BLaER1 treated with 17β-estradiol and CSF1 and Interleukin-3, amounts not matched to agents 10 nM and 100 nM (cell line): ENCODE results near the gene NNAT.
"Not testable (repeated sequence)": the region's sequence is repeated elsewhere in the genome, so short reads cannot be mapped to it uniquely, and the experiment has no call there.

ENCODE experiments used
- H3K27ac ChIP-seq, 11 experiments: shearing (Covaris generic); formaldehyde crosslinking; 2 replicates each; pipeline ENCODE4 v1.8.1; 2022
- H3K27me3 ChIP-seq, 11 experiments: shearing (Covaris generic); formaldehyde crosslinking; 2 replicates each; pipeline ENCODE4 v1.8.1; 2022
- H3K36me3 ChIP-seq, 11 experiments: shearing (Covaris generic); formaldehyde crosslinking; 2 replicates each; pipeline ENCODE4 v1.8.1; 2022
- H3K4me1 ChIP-seq, 10 experiments: shearing (Covaris generic); formaldehyde crosslinking; 2 replicates each; pipeline ENCODE4 v1.8.1; 2022
- H3K4me2 ChIP-seq, 11 experiments: shearing (Covaris generic); formaldehyde crosslinking; 2 replicates each; pipeline ENCODE4 v1.8.1; 2022
- H3K4me3 ChIP-seq, 10 experiments: shearing (Covaris generic); formaldehyde crosslinking; 2 replicates each; pipeline ENCODE4 v1.8.1; 2022
- H3K9ac ChIP-seq, 11 experiments: shearing (Covaris generic); formaldehyde crosslinking; 2 replicates each; pipeline ENCODE4 v1.8.1; 2022
- H3K9me3 ChIP-seq, 11 experiments: shearing (Covaris generic); formaldehyde crosslinking; replicated peaks in 1 of 11; 2 replicates each; pipeline ENCODE4 v1.8.1; 2022
- H4K20me1 ChIP-seq, 11 experiments: shearing (Covaris generic); formaldehyde crosslinking; 2 replicates each; pipeline ENCODE4 v1.8.1; 2022
- Cebpa-rat ChIP-seq, 11 experiments: shearing (Covaris generic); IDR thresholded peaks; 2 replicates each; pipeline ENCODE4 v1.8.1; 2022

The NNAT gene

DNA sequence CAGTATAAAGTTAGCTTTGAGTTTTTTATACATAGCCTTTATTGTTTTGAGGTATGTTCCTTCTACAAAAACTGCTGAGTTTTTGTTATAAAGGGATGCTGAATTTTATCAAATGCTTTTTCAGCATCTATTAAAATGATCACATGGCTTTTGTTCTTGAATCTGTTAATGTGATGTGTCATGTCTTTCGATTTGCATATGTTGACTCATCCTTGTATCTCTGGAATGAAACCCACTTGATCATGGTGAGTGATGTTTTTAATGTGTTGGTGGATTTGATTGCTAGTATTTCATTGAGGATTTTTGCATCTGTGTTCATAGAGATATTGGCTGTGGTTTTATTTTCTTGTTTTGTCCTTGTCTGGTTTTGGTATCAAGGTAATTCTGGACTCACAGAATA, 31.4 kb downstream of the NNAT start:
- TF ChIP-seq Cebpa-rat (IDR thresholded peaks at IDR 0.05), result no peak
- no peaks in the 10 kb centered on the region for H3K36me3 ChIP-seq
- H3K27me3 ChIP-seq, result no peaks in the 10 kb centered on the region
- no peak overlapping the region for H3K27ac ChIP-seq
- H3K9ac ChIP-seq, result no peak overlapping the region
- no peaks in the 10 kb centered on the region for H3K9me3 ChIP-seq
- peak overlapping the region in 2 of 11 experiments; percentile 0 to 39; a peak in 3 of 22 replicates for H3K4me2 ChIP-seq
- peaks cover 0 to 10% (median 0%) of the 10 kb centered on the region in 10 experiments; a peak in 5 of 20 replicates for H3K4me1 ChIP-seq
- no peak overlapping the region for H3K4me3 ChIP-seq
- H4K20me1 ChIP-seq, result no peaks in the 10 kb centered on the region; a peak in 1 of 22 replicates

DNA sequence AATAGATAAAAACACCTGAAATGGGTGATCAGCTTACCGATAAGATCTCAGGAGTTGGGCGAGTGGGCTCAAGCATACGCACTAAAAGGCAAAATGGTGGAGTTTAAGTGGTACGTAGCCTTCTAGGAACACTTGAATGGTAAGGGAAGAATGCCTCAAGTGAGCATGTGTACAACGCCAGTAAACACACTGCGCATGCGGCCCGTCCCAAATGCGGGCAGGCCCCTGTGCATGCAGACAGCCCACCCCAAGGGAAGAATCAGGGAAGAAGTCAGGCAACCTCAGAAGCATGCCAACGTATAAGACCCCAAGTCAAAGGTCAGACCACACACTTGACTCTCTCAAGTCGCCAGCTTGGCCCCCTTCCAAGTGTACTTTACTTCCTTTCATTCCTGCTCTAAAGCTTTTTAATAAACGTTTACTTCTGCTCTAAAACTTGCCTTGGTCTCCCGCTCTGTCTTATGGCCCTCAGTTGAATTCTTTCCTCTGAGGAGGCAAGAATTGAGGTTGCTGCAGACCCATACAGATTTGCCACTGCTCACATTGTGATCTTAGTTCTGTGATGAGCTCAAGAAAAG, 33.8 kb downstream of the NNAT start:
- H3K9me3 ChIP-seq, H4K20me1 ChIP-seq, H3K27me3 ChIP-seq, H3K36me3 ChIP-seq, H3K9ac ChIP-seq, H3K4me2 ChIP-seq, H3K4me3 ChIP-seq, H3K27ac ChIP-seq: not testable (repeated sequence)
- H3K4me1 ChIP-seq, result peaks cover 6 to 10% (median 8%) of the 10 kb centered on the region in 10 experiments; a peak in 14 of 20 replicates

DNA sequence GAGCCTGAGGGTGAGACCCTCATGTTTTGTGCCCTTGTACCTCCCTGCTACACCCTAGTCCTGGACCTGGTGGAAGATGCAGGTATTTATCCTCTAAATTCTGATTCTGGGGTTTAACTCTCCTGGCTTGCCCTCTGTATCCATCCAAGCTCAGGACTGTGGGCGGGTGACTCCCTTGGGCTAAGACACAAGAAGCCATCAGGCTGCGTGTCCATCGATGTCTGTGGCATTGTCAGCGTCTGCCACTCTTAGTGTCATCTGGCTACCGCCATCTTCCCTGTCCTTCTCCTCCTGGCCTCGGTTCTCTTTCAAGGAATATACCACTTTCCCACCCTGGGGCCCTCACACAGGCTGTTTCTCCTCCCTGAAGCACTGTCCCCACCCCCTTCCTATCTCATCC, 35.5 kb downstream of the NNAT start:
- Histone ChIP-seq H3K27me3 (no peaks in the 10 kb centered on the region), H4K20me1 (no peaks in the 10 kb centered on the region)

DNA sequence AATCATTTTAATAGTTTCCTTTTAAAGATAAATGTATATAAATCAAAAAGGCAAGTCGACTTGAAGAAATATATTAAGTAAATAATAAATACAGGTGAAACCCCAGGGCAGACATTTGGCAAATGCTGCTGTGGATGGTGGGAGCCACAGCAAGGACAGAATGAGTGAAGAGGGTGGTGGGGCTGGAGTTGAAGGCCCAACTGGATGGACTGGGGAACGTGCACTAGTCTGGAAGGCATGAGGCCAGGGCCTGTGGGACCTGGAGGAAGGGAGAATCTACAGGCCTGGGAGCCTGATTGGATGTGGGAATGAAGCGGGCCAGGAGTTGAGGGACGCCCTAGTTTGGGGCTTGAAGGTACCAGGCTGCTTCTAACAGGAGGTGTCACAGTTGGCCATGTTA, 37.3 kb downstream of the NNAT start:
- H3K4me3 ChIP-seq, result no peak overlapping the region
- TF ChIP-seq Cebpa-rat (IDR thresholded peaks at IDR 0.05), result no peak
- no peak overlapping the region for H3K9ac ChIP-seq
- H3K4me2 ChIP-seq, result peak overlapping the region in 3 of 11 experiments; percentile 16 to 48 (median 31); a peak in 4 of 22 replicates
- no peaks in the 10 kb centered on the region for H3K36me3 ChIP-seq
- H4K20me1 ChIP-seq, result no peaks in the 10 kb centered on the region
- no peak overlapping the region for H3K27ac ChIP-seq
- no peaks in the 10 kb centered on the region for H3K9me3 ChIP-seq
- peaks cover 0 to 10% (median 7%) of the 10 kb centered on the region in 10 experiments; a peak in 9 of 20 replicates for H3K4me1 ChIP-seq
- H3K27me3 ChIP-seq, result no peaks in the 10 kb centered on the region

More for the DNA sequence above, 35.5 kb downstream of the NNAT start:
- H3K9ac ChIP-seq, result no peak overlapping the region
- H3K27ac ChIP-seq, result no peak overlapping the region
- H3K4me2 ChIP-seq, result no peak overlapping the region
- TF ChIP-seq Cebpa-rat (IDR thresholded peaks at IDR 0.05), result no peak
- no peaks in the 10 kb centered on the region for H3K9me3 ChIP-seq
- H3K36me3 ChIP-seq, result no peaks in the 10 kb centered on the region
- H3K4me1 ChIP-seq, result peaks cover 6 to 10% (median 8%) of the 10 kb centered on the region in 10 experiments; a peak in 14 of 20 replicates
- H3K4me3 ChIP-seq, result no peak overlapping the region

DNA sequence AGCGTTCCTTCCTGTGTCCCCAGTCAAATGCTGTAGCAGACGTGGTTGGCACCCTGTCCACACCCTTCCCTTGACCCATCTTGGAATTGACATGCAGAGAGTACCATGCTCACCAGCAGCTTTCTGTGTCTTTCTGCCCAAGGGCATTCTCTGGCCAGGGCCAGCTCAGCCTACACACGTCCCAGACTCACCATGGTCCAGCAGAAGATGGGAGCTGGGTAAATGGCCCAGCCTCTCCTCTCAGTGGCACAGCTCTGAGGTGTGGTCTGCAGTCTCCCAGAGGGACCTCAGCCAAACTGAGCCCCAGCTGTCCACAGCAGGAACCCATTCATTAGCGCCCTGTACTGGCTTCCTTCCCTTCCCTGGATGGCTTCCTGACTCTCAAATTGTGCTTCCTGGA, 37.7 kb downstream of the NNAT start:
- Histone ChIP-seq H3K36me3 (no peaks in the 10 kb centered on the region), H4K20me1 (0 out of 22 replicates have a peak, but pooled peaks cover 0 to under 1% (median 0%) of the 10 kb centered on the region in 11 experiments), H3K9me3 (no peaks in the 10 kb centered on the region), H3K9ac (no peak overlapping the region), H3K27ac (no peak overlapping the region), H3K4me3 (no peak overlapping the region), H3K4me1 (peaks cover 0 to 10% (median 7%) of the 10 kb centered on the region in 10 experiments; a peak in 9 of 20 replicates), H3K27me3 (0 out of 22 replicates have a peak, but pooled peaks cover 0 to 2% (median 0%) of the 10 kb centered on the region in 11 experiments), H3K4me2 (peak overlapping the region in 6 of 11 experiments; percentile 6 to 57 (median 40); a peak in 10 of 22 replicates)
- TF ChIP-seq Cebpa-rat (IDR thresholded peaks at IDR 0.05), result no peak

DNA sequence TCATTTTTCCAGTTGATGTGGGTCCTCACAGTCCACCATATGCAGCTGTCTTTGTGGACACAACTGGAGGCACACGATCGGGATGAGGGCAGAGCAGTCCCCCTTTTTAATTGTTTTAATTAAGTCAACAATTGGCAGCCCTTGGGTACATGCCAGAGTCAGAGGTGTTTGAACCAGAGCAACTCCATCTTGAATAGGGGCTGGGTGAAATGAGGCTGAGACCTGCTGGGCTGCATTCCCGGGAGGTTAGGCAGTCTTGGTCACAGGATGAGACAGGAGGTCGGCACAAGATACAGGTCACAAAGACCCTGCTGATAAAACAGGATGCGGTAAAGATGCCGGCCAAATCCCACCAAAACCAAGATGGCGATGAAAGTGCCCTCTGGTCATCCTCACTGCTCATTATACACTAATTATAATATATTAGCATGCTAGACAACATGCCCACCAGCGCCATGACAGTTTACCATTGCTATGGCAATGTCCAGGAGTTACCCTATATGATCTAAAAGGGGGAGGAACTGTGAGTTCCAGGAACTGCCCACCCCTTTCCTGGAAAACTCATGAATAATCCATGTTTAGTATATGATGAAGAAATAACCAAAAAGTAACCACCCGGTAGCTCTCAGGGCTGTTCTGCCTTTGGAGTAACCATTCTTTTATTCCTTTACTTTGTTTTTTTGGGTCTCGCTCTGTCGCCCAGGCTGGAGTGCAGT, 38.4 kb downstream of the NNAT start:
- H3K9me3 ChIP-seq, result no peaks in the 10 kb centered on the region
- H3K36me3 ChIP-seq, result no peaks in the 10 kb centered on the region
- H4K20me1 ChIP-seq, result peaks cover 0 to 4% (median 0%) of the 10 kb centered on the region in 11 experiments; a peak in 1 of 22 replicates
- H3K27me3 ChIP-seq, result 0 out of 22 replicates have a peak, but pooled peaks cover 0 to 4% (median 0%) of the 10 kb centered on the region in 11 experiments
- H3K4me2 ChIP-seq, result peak overlapping the region in 6 of 11 experiments; percentile 6 to 57 (median 40); a peak in 7 of 22 replicates
- H3K4me1 ChIP-seq, result peaks cover 0 to 13% (median 7%) of the 10 kb centered on the region in 10 experiments; a peak in 11 of 20 replicates
- H3K4me3 ChIP-seq, result no peak overlapping the region
- no peak overlapping the region for H3K27ac ChIP-seq
- TF ChIP-seq Cebpa-rat (IDR thresholded peaks at IDR 0.05), result no peak
- H3K9ac ChIP-seq, result no peak overlapping the region

DNA sequence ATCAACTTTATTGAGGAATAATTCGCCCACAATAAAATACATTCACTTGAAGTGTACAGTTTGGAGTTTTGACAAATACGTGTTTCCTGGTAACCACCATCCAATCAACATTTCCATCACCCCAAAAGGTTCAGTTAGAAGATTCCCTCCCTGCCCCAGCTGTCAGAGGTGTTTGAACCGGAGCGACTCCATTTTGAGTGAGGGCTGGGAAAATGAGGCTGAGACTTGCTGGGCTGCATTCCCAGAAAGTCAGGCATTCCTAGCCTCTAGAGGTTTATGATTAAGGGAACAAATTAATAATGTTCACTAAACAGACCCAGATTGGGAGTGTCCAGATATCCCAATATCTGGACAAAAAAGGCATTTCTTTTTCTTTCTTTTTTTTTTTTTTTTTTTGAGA, 39.6 kb downstream of the NNAT start:
- peaks cover 0 to 4% (median 0%) of the 10 kb centered on the region in 11 experiments; a peak in 1 of 22 replicates for H4K20me1 ChIP-seq
- peaks cover 0 to 25% (median 18%) of the 10 kb centered on the region in 10 experiments; a peak in 15 of 20 replicates for H3K4me1 ChIP-seq
- H3K36me3 ChIP-seq, result no peaks in the 10 kb centered on the region
- H3K9ac ChIP-seq, result no peak overlapping the region
- H3K27ac ChIP-seq, result no peak overlapping the region
- H3K9me3 ChIP-seq, result no peaks in the 10 kb centered on the region
- 0 out of 22 replicates have a peak, but pooled peaks cover 0 to 4% (median 0%) of the 10 kb centered on the region in 11 experiments for H3K27me3 ChIP-seq
- no peak overlapping the region for H3K4me2 ChIP-seq
- no peak overlapping the region for H3K4me3 ChIP-seq
- no peak for TF ChIP-seq Cebpa-rat (IDR thresholded peaks at IDR 0.05)

DNA sequence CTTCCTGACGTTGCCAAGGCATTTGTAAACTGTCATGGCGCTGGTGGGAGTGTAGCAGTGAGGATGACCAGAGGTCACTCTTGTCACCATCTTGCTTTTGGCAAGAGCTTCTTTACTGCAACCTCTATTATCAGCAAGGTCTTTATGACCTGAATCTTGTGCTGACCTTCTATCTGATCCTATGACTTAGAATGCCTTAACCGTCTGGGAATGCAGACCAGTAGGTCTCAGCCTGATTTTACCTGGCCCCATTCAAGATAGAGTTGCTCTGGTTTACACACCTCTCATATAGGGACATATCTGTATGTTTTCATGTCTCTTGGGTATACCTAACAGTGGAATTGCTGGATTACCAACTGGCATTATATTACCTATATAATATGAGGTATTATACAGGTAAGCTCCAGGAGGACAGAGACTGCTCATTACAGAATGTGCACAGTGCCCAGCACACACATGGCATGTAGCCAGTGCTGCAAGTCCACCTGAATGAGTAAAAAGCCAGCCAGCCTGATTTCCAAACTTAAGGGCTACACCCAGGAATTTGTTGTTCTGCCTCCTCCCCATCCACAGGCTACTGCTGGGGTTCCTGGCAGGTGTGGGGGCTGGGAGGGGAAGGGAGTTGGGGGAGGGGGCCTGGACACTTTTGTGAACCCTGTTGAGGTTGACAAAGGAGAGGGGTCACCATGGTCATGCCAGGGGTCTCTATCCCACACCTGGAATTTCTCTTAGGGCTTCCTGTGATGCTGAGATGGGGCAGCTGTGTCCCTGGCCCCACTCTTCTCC, 41.8 kb downstream of the NNAT start:
- Histone ChIP-seq H3K27me3 (0 out of 22 replicates have a peak, but pooled peaks cover 0 to 4% (median 0%) of the 10 kb centered on the region in 11 experiments), H3K4me2 (no peak overlapping the region), H3K4me1 (peaks cover 8 to 47% (median 40%) of the 10 kb centered on the region in 10 experiments), H3K4me3 (no peak overlapping the region), H4K20me1 (peaks cover 0 to 12% (median 0%) of the 10 kb centered on the region in 11 experiments; a peak in 2 of 22 replicates), H3K9me3 (no peaks in the 10 kb centered on the region), H3K27ac (no peak overlapping the region), H3K36me3 (no peaks in the 10 kb centered on the region), H3K9ac (no peak overlapping the region)
- TF ChIP-seq Cebpa-rat (IDR thresholded peaks at IDR 0.05), result no peak
